GM23338 (cell line): ENCODE results near the gene PGP. TPM values are rescaled to one million over a fixed set of nuclear protein-coding genes. Genes with fewer than 3 reads are reported as not detected.

ENCODE experiments used
- ATAC-seq: fragments of 200-7000 bp; cut with Tn5 transposase; 3 replicates; pipeline ENCODE4 v1.9.1; 2020
- DNase-seq: peaks from one replicate; pipeline ENCODE4 v3.0.0-alpha.2; 2015; ENCODE audit warnings: low spot score
- H2AFZ ChIP-seq: fragments of 200-600 bp; sonication (generic); 2 replicates; pipeline ENCODE4 v1.8.0; 2016; ENCODE audit warnings: antibody characterized with exemption, mild to moderate bottlenecking, moderate library complexity
- H3F3A ChIP-seq: fragments of 200-600 bp; sonication (generic); replicated peaks from 2 replicates; pipeline ENCODE4 v1.8.0; 2017; ENCODE audit warnings: antibody characterized with exemption, mixed run types, low read depth
- H3K27ac ChIP-seq: fragments of 200-600 bp; sonication (generic); 2 replicates; pipeline ENCODE4 v1.6.1; 2016; ENCODE audit warnings: low read depth
- H3K27me3 ChIP-seq: fragments of 200-600 bp; sonication (generic); 2 replicates; pipeline ENCODE4 v1.8.0; 2016; ENCODE audit warnings: mild to moderate bottlenecking, mixed run types, moderate library complexity; ENCODE audit not compliant: insufficient read depth
- H3K36me3 ChIP-seq: fragments of 200-600 bp; sonication (generic); 2 replicates; pipeline ENCODE4 v1.8.0; 2016; ENCODE audit warnings: mild to moderate bottlenecking; ENCODE audit not compliant: insufficient read depth
- H3K4me1 ChIP-seq: fragments of 200-600 bp; sonication (generic); 2 replicates; pipeline ENCODE4 v1.8.0; 2016; ENCODE audit warnings: mild to moderate bottlenecking, moderate library complexity; ENCODE audit not compliant: insufficient read depth
- H3K4me2 ChIP-seq: fragments of 200-600 bp; sonication (generic); 2 replicates; pipeline ENCODE4 v1.7.1; 2017; ENCODE audit warnings: mixed run types
- H3K4me3 ChIP-seq: fragments of 200-600 bp; sonication (generic); 2 replicates; pipeline ENCODE4 v1.6.1; 2016; ENCODE audit warnings: mixed run types
- H3K79me2 ChIP-seq: fragments of 200-600 bp; sonication (generic); replicated peaks from 2 replicates; pipeline ENCODE4 v1.8.0; 2017; ENCODE audit warnings: mild to moderate bottlenecking; ENCODE audit not compliant: insufficient read depth
- H3K9me2 ChIP-seq: fragments of 200-600 bp; sonication (generic); 2 replicates; pipeline ENCODE4 v1.8.0; 2017; ENCODE audit not compliant: insufficient read depth
- H4K20me1 ChIP-seq: fragments of 200-600 bp; sonication (generic); replicated peaks from 2 replicates; pipeline ENCODE4 v1.8.0; 2017; ENCODE audit warnings: mild to moderate bottlenecking; ENCODE audit not compliant: insufficient read depth
- H3K27ac Mint-ChIP-seq: 2 replicates; pipeline ENCODE4 v1.8.0; 2020; ENCODE audit warnings: inconsistent platforms, mild to moderate bottlenecking, moderate library complexity, mixed read lengths
- H3K27me3 Mint-ChIP-seq: 3 replicates; pipeline ENCODE4 v1.8.0; 2022; ENCODE audit warnings: low read depth, mild to moderate bottlenecking, moderate library complexity, mixed read lengths, inconsistent platforms; ENCODE audit not compliant: insufficient read depth, poor library complexity
- H3K36me3 Mint-ChIP-seq: 3 replicates; pipeline ENCODE4 v1.8.0; 2021; ENCODE audit warnings: low read depth, mild to moderate bottlenecking, inconsistent platforms, moderate library complexity, mixed read lengths
- H3K4me1 Mint-ChIP-seq: 3 replicates; pipeline ENCODE4 v1.8.0; 2020; ENCODE audit warnings: mild to moderate bottlenecking, inconsistent platforms, mixed read lengths
- H3K4me3 Mint-ChIP-seq: 3 replicates; pipeline ENCODE4 v1.8.0; 2021; ENCODE audit warnings: moderate library complexity, mild to moderate bottlenecking, inconsistent platforms, mixed read lengths
- H3K9me3 Mint-ChIP-seq: 3 replicates; pipeline ENCODE4 v1.8.0; 2020; ENCODE audit warnings: moderate library complexity, mild to moderate bottlenecking, inconsistent platforms, mixed read lengths
- EZH2 ChIP-seq: fragments of 200-600 bp; sonication (generic); IDR thresholded peaks from one replicate; pipeline ENCODE4 v1.8.0; 2017; ENCODE audit warnings: antibody characterized with exemption, mild to moderate bottlenecking, low read depth; ENCODE audit not compliant: unreplicated experiment
- EZH2phosphoT487 ChIP-seq: fragments of 200-600 bp; sonication (generic); IDR thresholded peaks from one replicate; pipeline ENCODE4 v1.8.1; 2018; ENCODE audit warnings: antibody characterized with exemption; ENCODE audit not compliant: unreplicated experiment
- JUNB ChIP-seq: IDR thresholded peaks from one replicate; pipeline ENCODE4 v1.6.1; 2016; ENCODE audit warnings: antibody characterized with exemption; ENCODE audit not compliant: unreplicated experiment
- NANOG ChIP-seq: IDR thresholded peaks from 2 replicates; pipeline ENCODE4 v1.6.1; 2016; ENCODE audit warnings: antibody characterized with exemption, borderline replicate concordance
- POLR2AphosphoS5 ChIP-seq: IDR thresholded peaks from 2 replicates; pipeline ENCODE4 v1.6.1; 2016; ENCODE audit warnings: antibody characterized with exemption, low read depth
- REST ChIP-seq: IDR thresholded peaks from one replicate; pipeline ENCODE4 v1.6.1; 2018; ENCODE audit warnings: antibody characterized with exemption; ENCODE audit not compliant: unreplicated experiment
- STAT1 ChIP-seq: IDR thresholded peaks from one replicate; pipeline ENCODE4 v1.6.1; 2016; ENCODE audit warnings: antibody characterized with exemption; ENCODE audit not compliant: unreplicated experiment
- ZNF114 ChIP-seq: fragments of 250-450 bp; sonication (Bioruptor Pico); IDR thresholded peaks from 2 replicates; pipeline ENCODE4 v1.5.0; 2020; ENCODE audit warnings: mild to moderate bottlenecking, moderate library complexity
- ZNF331 ChIP-seq: fragments of 250-450 bp; sonication (Bioruptor Pico); IDR thresholded peaks from 2 replicates; pipeline ENCODE4 v1.5.0; 2020; ENCODE audit warnings: low read depth, mild to moderate bottlenecking, moderate library complexity
- ZNF462 ChIP-seq: fragments of 250-450 bp; sonication (Bioruptor Pico); IDR thresholded peaks from 2 replicates; pipeline ENCODE4 v1.5.0; 2020; ENCODE audit warnings: mild to moderate bottlenecking, moderate library complexity
- polyA plus RNA-seq: library from polyadenylated mRNA; unstranded; fragments of >200 nt; fragmentation: Nextera tagmentation; extraction: Ambion mirVana; gene quantifications from 2 replicates; pipeline ENCODE4 v1.2.1, GENCODE V29; 2016
- total RNA-seq: library from RNA; depleted of rRNA; stranded (reverse); fragments of >200 nt; shearing (Covaris generic); gene quantifications from 2 replicates; pipeline ENCODE4 v1.2.3, GENCODE V29; 2014
- TF ChIP-seq, protein P1 (sequence below), 2 experiments: fragments of 200-600 bp in 1 of 2; sonication (generic) in 1 of 2; conservative IDR thresholded peaks; 2 replicates each; pipeline versions ENCODE4 v1.5.1 to v1.6.1; 2016 to 2017; ENCODE audit warnings: antibody characterized with exemption in 2 of 2, low read depth in 2 of 2, mild to moderate bottlenecking in 2 of 2, moderate library complexity in 1 of 2

The PGP gene
- total and polyA plus RNA-seq, 2 experiments from 2014 or later, result 44.4 to 80.3 TPM

GRCh38 chr16:2199621-2200139 lies 15.0 kb downstream of the PGP start (continued):
- TF ChIP-seq EZH2phosphoT487, result no peak
- no peak for TF ChIP-seq ZNF114
- TF ChIP-seq, protein P1, sequence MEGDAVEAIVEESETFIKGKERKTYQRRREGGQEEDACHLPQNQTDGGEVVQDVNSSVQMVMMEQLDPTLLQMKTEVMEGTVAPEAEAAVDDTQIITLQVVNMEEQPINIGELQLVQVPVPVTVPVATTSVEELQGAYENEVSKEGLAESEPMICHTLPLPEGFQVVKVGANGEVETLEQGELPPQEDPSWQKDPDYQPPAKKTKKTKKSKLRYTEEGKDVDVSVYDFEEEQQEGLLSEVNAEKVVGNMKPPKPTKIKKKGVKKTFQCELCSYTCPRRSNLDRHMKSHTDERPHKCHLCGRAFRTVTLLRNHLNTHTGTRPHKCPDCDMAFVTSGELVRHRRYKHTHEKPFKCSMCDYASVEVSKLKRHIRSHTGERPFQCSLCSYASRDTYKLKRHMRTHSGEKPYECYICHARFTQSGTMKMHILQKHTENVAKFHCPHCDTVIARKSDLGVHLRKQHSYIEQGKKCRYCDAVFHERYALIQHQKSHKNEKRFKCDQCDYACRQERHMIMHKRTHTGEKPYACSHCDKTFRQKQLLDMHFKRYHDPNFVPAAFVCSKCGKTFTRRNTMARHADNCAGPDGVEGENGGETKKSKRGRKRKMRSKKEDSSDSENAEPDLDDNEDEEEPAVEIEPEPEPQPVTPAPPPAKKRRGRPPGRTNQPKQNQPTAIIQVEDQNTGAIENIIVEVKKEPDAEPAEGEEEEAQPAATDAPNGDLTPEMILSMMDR (conservative IDR thresholded peaks at IDR 0.05; ENCODE audit: low read depth in 2 of 2), result no peak
- no peak for TF ChIP-seq JUNB
- TF ChIP-seq EZH2, result no peak
- no peak for TF ChIP-seq POLR2AphosphoS5
- TF ChIP-seq REST, result no peak
- TF ChIP-seq STAT1, result no peak

DNA sequence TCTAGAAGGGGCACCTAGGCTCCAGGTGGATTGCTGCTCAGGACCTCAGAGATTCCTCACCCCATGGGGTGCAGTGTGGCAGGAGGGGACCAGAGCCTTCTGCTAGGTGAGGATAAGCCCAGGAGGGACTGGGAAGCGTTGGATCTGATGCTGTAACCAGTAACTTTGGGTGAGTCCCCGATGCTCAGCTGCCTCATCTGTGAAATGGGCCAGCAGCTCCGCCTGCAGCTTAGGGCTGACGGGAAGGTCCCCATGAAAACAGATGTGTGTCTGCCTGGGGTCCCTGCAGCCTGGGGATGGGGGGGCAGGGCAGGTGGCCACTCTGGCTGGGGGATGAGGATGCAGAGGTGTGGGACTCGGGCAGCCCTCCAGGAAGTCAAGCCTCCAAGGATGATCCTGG lies 15.5 kb downstream of the PGP start:
- Histone ChIP-seq H3K36me3 (no peaks in the 10 kb centered on the region), H3K4me2 (no peak overlapping the region), H4K20me1 (no peaks in the 10 kb centered on the region), H3K79me2 (no peaks in the 10 kb centered on the region), H3K9me2 (no peaks in the 10 kb centered on the region), H3K27me3 (peaks cover 54% of the 10 kb centered on the region), H3K27ac (no peak overlapping the region), H3F3A (no peaks in the 10 kb centered on the region), H3K4me1 (no peaks in the 10 kb centered on the region; the same call in 1 of the 2 replicates), H2AFZ (no peak overlapping the region), H3K4me3 (no peak overlapping the region)
- DNase-seq, result no peak
- Mint-ChIP-seq H3K4me3 (no peak overlapping the region), H3K27me3 (peaks cover 39% of the 10 kb centered on the region), H3K9me3 (no peaks in the 10 kb centered on the region), H3K36me3 (no peaks in the 10 kb centered on the region; the same call in 2 of the 3 replicates), H3K4me1 (no peaks in the 10 kb centered on the region), H3K27ac (no peak overlapping the region)
- TF ChIP-seq ZNF462 (CRISPR knock-in tag) (no peak), NANOG (no peak), STAT1 (no peak), ZNF331 (CRISPR knock-in tag) (no peak), EZH2 (no peak)
- TF ChIP-seq, protein P1 (conservative IDR thresholded peaks at IDR 0.05; ENCODE audit: low read depth in 2 of 2), result no peak
- ATAC-seq, result no peak
